Coronary artery (tissue), 2 donors: ENCODE results near the gene LIN52.

Source experiments
- DNase-seq: peaks from one replicate; pipeline ENCODE4 v3.0.0-alpha.2; 2017; ENCODE audit warnings: low spot score
- H3K27ac ChIP-seq, 2 donors: fragments of 200-600 bp; sonication (generic); one replicate each; pipeline ENCODE4 v1.5.1; 2016 to 2019
- H3K4me3 ChIP-seq: fragments of 200-600 bp; sonication (generic); 2 replicates; pipeline ENCODE4 v1.5.1; 2016; ENCODE audit warnings: mild to moderate bottlenecking, moderate library complexity
- CTCF ChIP-seq: fragments of 200-600 bp; sonication (generic); IDR thresholded peaks from one replicate; pipeline ENCODE4 v1.5.1; 2019; ENCODE audit warnings: antibody characterized with exemption

LIN52 gene

GRCh38 chr14:74049876-74050495 lies 34.8 kb upstream of the LIN52 start:
- Histone ChIP-seq H3K27ac (no peak overlapping the region), H3K4me3 (no peak overlapping the region)
- no peak for DNase-seq
- TF ChIP-seq CTCF, result no peak

- DNase-seq, result no peak
- Histone ChIP-seq H3K27ac (no peak overlapping the region), H3K4me3 (no peak overlapping the region)
- no peak for TF ChIP-seq CTCF
These were observed 22.0 kb upstream of the LIN52 start for GRCh38 chr14:74062809-74063150.

GRCh38 chr14:74064426-74064825 lies 20.3 kb upstream of the LIN52 start:
- no peak for DNase-seq
- H3K27ac ChIP-seq, result no peak overlapping the region
- no peak overlapping the region for H3K4me3 ChIP-seq
- no peak for TF ChIP-seq CTCF

GRCh38 chr14:74064883-74065282 lies 19.9 kb upstream of the LIN52 start:
- H3K27ac ChIP-seq, result no peak overlapping the region
- H3K4me3 ChIP-seq, result no peak overlapping the region
- no peak for DNase-seq
- no peak for TF ChIP-seq CTCF

GRCh38 chr14:74065746-74066575 lies 18.8 kb upstream of the LIN52 start:
- no peak for DNase-seq
- no peak overlapping the region for H3K4me3 ChIP-seq
- no peak overlapping the region for H3K27ac ChIP-seq
- TF ChIP-seq CTCF, result no peak

- Histone ChIP-seq H3K4me3 (no peak overlapping the region), H3K27ac (no peak overlapping the region)
- no peak for TF ChIP-seq CTCF
- no peak for DNase-seq
These were observed 7.4 kb upstream of the LIN52 start for GRCh38 chr14:74077401-74077800.

- no peak overlapping the region for H3K27ac ChIP-seq
- no peak overlapping the region for H3K4me3 ChIP-seq
- DNase-seq, result no peak
- TF ChIP-seq CTCF, result no peak
These were observed 3.8 kb upstream of the LIN52 start for GRCh38 chr14:74080820-74081460.
